ENCODE measurements around the gene TEKT3.

The TEKT3 gene

DNA sequence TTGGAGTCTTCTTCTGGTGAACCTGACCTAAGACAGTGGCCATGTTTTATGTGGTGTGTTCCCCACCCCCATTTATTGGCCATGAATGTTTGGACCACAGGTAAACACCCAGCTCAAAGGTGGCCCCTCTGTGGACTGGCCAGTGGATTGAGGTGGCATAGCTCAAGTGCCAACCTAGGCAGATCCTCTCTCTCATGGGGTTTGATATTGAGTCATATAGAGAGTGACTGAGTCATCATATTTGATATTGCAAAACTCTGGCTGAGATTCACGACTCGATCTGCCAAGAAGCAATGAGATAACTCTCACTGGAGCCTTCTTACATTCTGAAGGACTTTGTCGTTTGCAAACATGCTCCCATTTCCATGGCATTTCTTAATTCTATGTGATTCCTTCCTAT lies 10.5 kb upstream of the TEKT3 start:
- no peak overlapping the region for H3K4me3 ChIP-seq (ENCODE audit: low read length in 2 of 2)

DNA sequence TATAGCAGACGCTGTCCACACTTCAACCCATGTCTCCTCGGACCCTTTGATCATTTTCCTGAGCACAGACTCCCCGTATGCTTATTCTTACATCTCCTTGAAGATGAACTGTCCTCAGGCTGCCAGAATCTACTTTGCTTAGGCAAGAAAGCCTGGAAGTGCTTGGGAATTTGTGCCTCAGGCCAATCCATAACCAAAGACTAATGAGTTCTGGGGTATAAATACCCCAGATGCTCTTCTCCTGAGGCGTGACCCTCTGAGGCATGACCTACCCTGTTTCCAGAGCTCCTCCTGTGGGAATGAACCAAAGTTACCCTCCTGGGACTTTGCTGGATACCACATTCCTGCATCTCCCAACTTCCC lies 10.1 kb upstream of the TEKT3 start:
- H3K9me3 ChIP-seq (ENCODE audit: control insufficient read depth in 2 of 2, low read length in 2 of 2) = no peaks in the 10 kb centered on the region
- peak overlapping the region; percentile 66 to 72 for H3K27ac ChIP-seq (ENCODE audit: low read depth in 2 of 2, low read length in 2 of 2)
- H3K27me3 ChIP-seq (ENCODE audit: control insufficient read depth in 2 of 2, insufficient read depth in 2 of 2, low read length in 2 of 2) = no peaks in the 10 kb centered on the region
- H3K4me3 ChIP-seq (ENCODE audit: low read length in 2 of 2) = no peak overlapping the region
- H3K9ac ChIP-seq (ENCODE audit: low read depth in 1 of 2, low read length in 2 of 2) = no peak overlapping the region
- peaks cover 29 to 54% of the 10 kb centered on the region in 2 donors for H3K4me1 ChIP-seq (ENCODE audit: control insufficient read depth in 2 of 2, insufficient read depth in 2 of 2, low read length in 2 of 2)
- no peaks in the 10 kb centered on the region for H3K36me3 ChIP-seq (ENCODE audit: control insufficient read depth in 2 of 2, insufficient read depth in 2 of 2, low read length in 2 of 2)

More for the DNA sequence above, 10.5 kb upstream of the TEKT3 start:
- peaks cover 29 to 49% of the 10 kb centered on the region in 2 donors for H3K4me1 ChIP-seq (ENCODE audit: control insufficient read depth in 2 of 2, insufficient read depth in 2 of 2, low read length in 2 of 2)
- H3K9ac ChIP-seq (ENCODE audit: low read depth in 1 of 2, low read length in 2 of 2) = no peak overlapping the region
- H3K27me3 ChIP-seq (ENCODE audit: control insufficient read depth in 2 of 2, insufficient read depth in 2 of 2, low read length in 2 of 2) = no peaks in the 10 kb centered on the region
- H3K9me3 ChIP-seq (ENCODE audit: control insufficient read depth in 2 of 2, low read length in 2 of 2) = no peaks in the 10 kb centered on the region
- peak overlapping the region; percentile 66 to 72 for H3K27ac ChIP-seq (ENCODE audit: low read depth in 2 of 2, low read length in 2 of 2)
- H3K36me3 ChIP-seq (ENCODE audit: control insufficient read depth in 2 of 2, insufficient read depth in 2 of 2, low read length in 2 of 2) = no peaks in the 10 kb centered on the region

DNA sequence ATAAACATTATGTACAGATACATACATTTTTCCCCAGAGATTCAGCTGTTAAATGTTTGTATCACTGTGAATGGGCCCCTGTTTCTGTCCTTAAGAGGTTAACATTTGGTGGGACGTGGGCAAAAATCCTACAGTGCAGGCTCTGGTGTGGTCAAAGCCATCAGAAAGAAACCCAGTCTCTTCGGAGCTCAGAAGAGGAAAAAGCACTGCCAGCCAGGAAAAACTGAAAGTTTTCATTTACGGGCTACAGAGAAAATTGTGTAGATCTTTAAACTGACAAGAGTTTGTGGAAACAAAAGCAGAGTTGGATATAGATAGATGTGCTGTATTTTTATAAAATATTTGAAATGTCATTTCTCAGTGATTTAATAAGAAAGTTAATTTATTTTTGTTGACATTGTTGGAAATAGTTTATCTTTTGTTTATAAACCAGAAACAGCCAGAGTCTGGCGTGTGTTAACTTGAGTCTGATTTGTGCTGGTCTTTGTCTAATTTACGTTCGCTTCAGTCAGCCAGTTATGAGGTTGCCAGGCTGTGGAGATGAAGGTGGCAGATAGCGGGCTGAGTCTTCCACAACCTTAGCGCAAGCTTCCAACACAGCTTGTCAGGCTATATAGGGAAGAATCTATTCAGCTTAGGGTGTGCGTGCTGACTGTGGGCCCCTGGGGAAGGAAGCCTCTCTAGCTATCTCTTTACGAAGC lies 9.5 kb upstream of the TEKT3 start:
- Histone ChIP-seq H3K4me3 (ENCODE audit: low read length in 2 of 2) (no peak overlapping the region), H3K9me3 (ENCODE audit: control insufficient read depth in 2 of 2, low read length in 2 of 2) (no peaks in the 10 kb centered on the region), H3K27me3 (ENCODE audit: control insufficient read depth in 2 of 2, insufficient read depth in 2 of 2, low read length in 2 of 2) (no peaks in the 10 kb centered on the region), H3K9ac (ENCODE audit: low read depth in 1 of 2, low read length in 2 of 2) (no peak overlapping the region), H3K36me3 (ENCODE audit: control insufficient read depth in 2 of 2, insufficient read depth in 2 of 2, low read length in 2 of 2) (no peaks in the 10 kb centered on the region), H3K4me1 (ENCODE audit: control insufficient read depth in 2 of 2, insufficient read depth in 2 of 2, low read length in 2 of 2) (peaks cover 29 to 56% of the 10 kb centered on the region in 2 donors), H3K27ac (ENCODE audit: low read depth in 2 of 2, low read length in 2 of 2) (peak overlapping the region; percentile 66 to 72)

DNA sequence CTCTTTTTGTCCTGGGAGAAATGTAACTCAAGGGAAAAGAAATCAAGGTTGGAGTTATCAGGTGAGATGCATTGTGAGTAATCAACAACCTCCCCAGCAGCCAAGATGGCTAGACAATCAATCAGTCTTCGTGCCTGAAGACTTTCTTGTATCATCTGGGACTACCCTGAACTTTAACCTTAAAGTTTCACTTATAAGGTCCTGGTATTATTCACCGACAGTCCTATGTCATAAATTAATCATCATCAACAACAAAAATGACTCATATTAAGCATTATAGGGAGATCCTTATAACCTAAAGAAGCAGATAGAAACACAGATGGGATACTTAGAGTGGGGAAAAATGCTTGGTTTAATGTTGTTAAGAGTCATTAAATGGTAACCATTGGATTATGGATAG lies 7.7 kb upstream of the TEKT3 start:
- Histone ChIP-seq H3K9ac (ENCODE audit: low read depth in 1 of 2, low read length in 2 of 2) (no peak overlapping the region), H3K9me3 (ENCODE audit: control insufficient read depth in 2 of 2, low read length in 2 of 2) (no peaks in the 10 kb centered on the region), H3K27ac (ENCODE audit: low read depth in 2 of 2, low read length in 2 of 2) (peak overlapping the region; percentile 63 to 85), H3K4me1 (ENCODE audit: control insufficient read depth in 2 of 2, insufficient read depth in 2 of 2, low read length in 2 of 2) (peaks cover 23 to 49% of the 10 kb centered on the region in 2 donors), H3K36me3 (ENCODE audit: control insufficient read depth in 2 of 2, insufficient read depth in 2 of 2, low read length in 2 of 2) (no peaks in the 10 kb centered on the region), H3K4me3 (ENCODE audit: low read length in 2 of 2) (no peak overlapping the region), H3K27me3 (ENCODE audit: control insufficient read depth in 2 of 2, insufficient read depth in 2 of 2, low read length in 2 of 2) (no peaks in the 10 kb centered on the region)

DNA sequence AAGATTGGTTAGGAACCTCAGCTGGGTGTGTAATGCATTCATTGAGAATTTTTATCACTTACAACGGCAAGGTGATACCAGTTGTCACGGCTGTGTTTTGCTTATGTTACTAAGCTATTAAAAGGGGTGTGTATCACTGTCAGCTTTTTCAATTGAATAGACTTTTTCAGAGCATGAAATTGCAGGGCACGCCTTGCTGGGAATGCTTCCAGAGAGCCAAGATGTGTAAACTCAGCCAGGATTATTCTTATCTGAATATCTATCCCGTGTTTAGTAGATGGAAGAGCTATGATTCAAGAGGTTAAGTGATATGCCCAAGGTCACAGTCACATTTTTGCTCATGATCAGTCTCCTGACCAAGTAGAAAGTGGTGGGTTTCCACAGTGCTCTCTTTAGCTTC lies 6.6 kb upstream of the TEKT3 start:
- Histone ChIP-seq H3K27ac (ENCODE audit: low read depth in 2 of 2, low read length in 2 of 2) (peak overlapping the region; percentile 63 to 85), H3K4me1 (ENCODE audit: control insufficient read depth in 2 of 2, insufficient read depth in 2 of 2, low read length in 2 of 2) (peaks cover 18 to 43% of the 10 kb centered on the region in 2 donors), H3K27me3 (ENCODE audit: control insufficient read depth in 2 of 2, insufficient read depth in 2 of 2, low read length in 2 of 2) (no peaks in the 10 kb centered on the region), H3K9me3 (ENCODE audit: control insufficient read depth in 2 of 2, low read length in 2 of 2) (no peaks in the 10 kb centered on the region), H3K9ac (ENCODE audit: low read depth in 1 of 2, low read length in 2 of 2) (no peak overlapping the region), H3K36me3 (ENCODE audit: control insufficient read depth in 2 of 2, insufficient read depth in 2 of 2, low read length in 2 of 2) (no peaks in the 10 kb centered on the region), H3K4me3 (ENCODE audit: low read length in 2 of 2) (no peak overlapping the region)

DNA sequence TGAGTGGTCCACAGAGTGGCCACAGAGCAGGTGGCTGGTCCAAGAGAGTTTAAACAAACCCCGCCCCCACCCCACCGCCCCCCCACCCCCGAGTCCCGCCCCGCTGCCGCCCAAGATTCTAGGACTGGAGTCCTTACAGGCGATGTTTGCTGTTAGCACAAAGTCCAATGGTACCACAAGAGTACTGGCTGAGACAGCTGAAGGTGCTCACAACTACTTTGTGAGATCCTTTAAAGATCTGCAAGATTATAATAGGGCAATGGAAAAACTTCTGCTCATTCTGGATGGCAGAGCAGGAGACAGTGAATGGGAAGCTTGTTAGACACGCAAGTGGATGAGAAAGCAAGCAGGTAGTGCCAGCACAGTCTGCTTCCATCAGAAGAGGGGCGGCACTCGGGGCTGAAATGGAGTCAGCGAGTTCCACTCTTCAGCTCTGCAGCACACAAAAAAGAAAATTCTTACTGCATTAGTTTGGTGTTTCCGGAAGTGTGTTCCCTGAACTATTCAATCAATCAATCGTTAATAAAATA lies 4.7 kb upstream of the TEKT3 start:
- no peaks in the 10 kb centered on the region for H3K9me3 ChIP-seq (ENCODE audit: control insufficient read depth in 2 of 2, low read length in 2 of 2)
- H3K27ac ChIP-seq (ENCODE audit: low read depth in 2 of 2, low read length in 2 of 2) = no peak overlapping the region
- no peaks in the 10 kb centered on the region for H3K36me3 ChIP-seq (ENCODE audit: control insufficient read depth in 2 of 2, insufficient read depth in 2 of 2, low read length in 2 of 2)
- H3K9ac ChIP-seq (ENCODE audit: low read depth in 1 of 2, low read length in 2 of 2) = no peak overlapping the region
- no peaks in the 10 kb centered on the region for H3K27me3 ChIP-seq (ENCODE audit: control insufficient read depth in 2 of 2, insufficient read depth in 2 of 2, low read length in 2 of 2)
- H3K4me1 ChIP-seq (ENCODE audit: control insufficient read depth in 2 of 2, insufficient read depth in 2 of 2, low read length in 2 of 2) = peaks cover 17 to 32% of the 10 kb centered on the region in 2 donors
- no peak overlapping the region for H3K4me3 ChIP-seq (ENCODE audit: low read length in 2 of 2)

DNA sequence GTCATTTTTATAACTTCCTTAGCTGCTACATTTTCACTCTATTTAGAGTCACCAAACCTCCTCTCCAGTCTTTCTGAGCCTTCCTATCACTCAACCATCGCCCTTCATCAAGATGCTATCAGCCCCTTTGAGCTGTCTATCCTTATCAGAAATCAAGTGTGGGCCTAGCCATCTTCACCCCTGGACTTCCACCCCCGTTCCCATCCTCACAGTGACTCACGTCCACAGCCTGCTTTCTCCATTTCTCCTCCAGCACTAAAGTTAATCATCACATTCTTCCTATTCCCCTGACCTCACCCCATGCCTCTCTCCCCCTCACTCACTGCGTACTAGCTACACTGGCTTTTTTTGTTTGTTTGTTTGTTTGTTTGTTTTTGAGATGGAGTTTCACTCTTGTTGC lies 2.4 kb upstream of the TEKT3 start:
- no peaks in the 10 kb centered on the region for H3K36me3 ChIP-seq (ENCODE audit: control insufficient read depth in 2 of 2, insufficient read depth in 2 of 2, low read length in 2 of 2)
- no peak overlapping the region for H3K9ac ChIP-seq (ENCODE audit: low read depth in 1 of 2, low read length in 2 of 2)
- H3K9me3 ChIP-seq (ENCODE audit: control insufficient read depth in 2 of 2, low read length in 2 of 2) = no peaks in the 10 kb centered on the region
- no peak overlapping the region for H3K27ac ChIP-seq (ENCODE audit: low read depth in 2 of 2, low read length in 2 of 2)
- peaks cover 15 to 34% of the 10 kb centered on the region in 2 donors for H3K4me1 ChIP-seq (ENCODE audit: control insufficient read depth in 2 of 2, insufficient read depth in 2 of 2, low read length in 2 of 2)
- no peaks in the 10 kb centered on the region for H3K27me3 ChIP-seq (ENCODE audit: control insufficient read depth in 2 of 2, insufficient read depth in 2 of 2, low read length in 2 of 2)
- H3K4me3 ChIP-seq (ENCODE audit: low read length in 2 of 2) = no peak overlapping the region

DNA sequence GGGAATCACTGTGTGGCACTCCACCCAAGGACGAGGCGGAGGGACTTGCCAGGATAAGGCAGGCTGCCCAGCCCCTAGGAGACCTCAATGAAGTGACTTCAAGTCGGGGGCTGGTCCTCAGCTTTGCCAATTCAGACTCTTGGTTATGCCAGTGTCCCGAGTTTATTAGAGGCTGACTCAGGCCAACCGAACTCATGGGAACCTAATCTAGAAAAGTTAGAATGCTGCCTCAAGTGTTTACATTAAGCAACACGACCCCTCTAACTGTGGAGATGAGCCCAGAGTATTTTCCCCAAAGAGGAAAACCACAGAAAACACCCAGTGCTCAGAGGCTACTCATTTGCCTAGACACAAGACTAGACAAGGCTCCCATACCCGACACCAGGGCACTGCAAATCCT lies 1.1 kb upstream of the TEKT3 start:
- Histone ChIP-seq H3K9ac (ENCODE audit: low read depth in 1 of 2, low read length in 2 of 2) (no peak overlapping the region), H3K36me3 (ENCODE audit: control insufficient read depth in 2 of 2, insufficient read depth in 2 of 2, low read length in 2 of 2) (no peaks in the 10 kb centered on the region), H3K4me3 (ENCODE audit: low read length in 2 of 2) (no peak overlapping the region), H3K27me3 (ENCODE audit: control insufficient read depth in 2 of 2, insufficient read depth in 2 of 2, low read length in 2 of 2) (no peaks in the 10 kb centered on the region), H3K9me3 (ENCODE audit: control insufficient read depth in 2 of 2, low read length in 2 of 2) (no peaks in the 10 kb centered on the region), H3K27ac (ENCODE audit: low read depth in 2 of 2, low read length in 2 of 2) (no peak overlapping the region), H3K4me1 (ENCODE audit: control insufficient read depth in 2 of 2, insufficient read depth in 2 of 2, low read length in 2 of 2) (peaks cover 6 to 22% of the 10 kb centered on the region in 2 donors)

DNA sequence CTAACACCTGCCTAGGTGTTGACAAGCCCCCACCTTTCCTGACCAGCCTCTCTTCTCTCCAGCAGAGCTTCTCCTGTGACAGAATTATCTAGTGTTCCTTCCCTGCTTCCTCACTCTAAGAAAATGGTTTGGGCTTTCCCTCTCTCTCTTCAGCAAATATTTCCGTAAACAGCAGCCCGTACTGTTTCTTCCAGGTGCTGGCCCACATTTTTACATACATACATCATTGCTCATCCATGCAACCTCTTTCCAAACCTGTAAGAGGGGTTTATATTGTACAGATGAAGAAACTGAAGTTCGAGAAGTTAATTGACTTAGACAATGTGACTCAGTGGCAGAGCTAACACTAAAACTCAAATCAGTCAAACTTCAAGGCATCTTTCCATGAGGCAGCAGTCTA lies 569 bp upstream of the TEKT3 start:
- H3K9me3 ChIP-seq (ENCODE audit: control insufficient read depth in 2 of 2, low read length in 2 of 2) = no peaks in the 10 kb centered on the region
- peak overlapping the region; percentile 68 to 71 for H3K4me3 ChIP-seq (ENCODE audit: low read length in 2 of 2)
- no peaks in the 10 kb centered on the region for H3K36me3 ChIP-seq (ENCODE audit: control insufficient read depth in 2 of 2, insufficient read depth in 2 of 2, low read length in 2 of 2)
- no peaks in the 10 kb centered on the region for H3K27me3 ChIP-seq (ENCODE audit: control insufficient read depth in 2 of 2, insufficient read depth in 2 of 2, low read length in 2 of 2)
- no peak overlapping the region for H3K9ac ChIP-seq (ENCODE audit: low read depth in 1 of 2, low read length in 2 of 2)
- peaks cover 3 to 19% of the 10 kb centered on the region in 2 donors for H3K4me1 ChIP-seq (ENCODE audit: control insufficient read depth in 2 of 2, insufficient read depth in 2 of 2, low read length in 2 of 2)
- no peak overlapping the region for H3K27ac ChIP-seq (ENCODE audit: low read depth in 2 of 2, low read length in 2 of 2)

DNA sequence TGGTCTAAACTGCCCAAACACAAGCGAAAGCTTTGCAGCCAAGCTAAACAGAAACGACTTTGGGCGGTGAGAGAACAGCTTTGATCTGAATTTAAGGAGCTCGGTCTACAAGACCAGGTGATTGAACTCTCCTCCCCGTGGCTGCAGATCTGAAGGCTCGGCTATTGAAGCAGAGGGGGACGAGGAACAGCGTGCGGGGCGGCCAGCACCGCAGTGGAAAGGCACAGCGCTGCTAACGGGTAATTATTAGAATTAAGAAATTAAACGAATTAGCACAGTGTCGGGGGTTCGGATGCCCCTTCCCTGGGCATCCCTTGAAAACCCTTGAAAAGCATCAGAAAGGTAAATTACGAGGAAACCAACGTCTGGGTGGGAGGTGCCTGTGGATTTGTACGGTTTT lies 431 bp downstream of the TEKT3 start:
- H3K9ac ChIP-seq (ENCODE audit: low read depth in 1 of 2, low read length in 2 of 2) = peak overlapping the region; percentile 36 to 68
- H3K27ac ChIP-seq (ENCODE audit: low read depth in 2 of 2, low read length in 2 of 2) = no peak overlapping the region
- H3K4me1 ChIP-seq (ENCODE audit: control insufficient read depth in 2 of 2, insufficient read depth in 2 of 2, low read length in 2 of 2) = peaks cover 3 to 12% of the 10 kb centered on the region in 2 donors
- H3K36me3 ChIP-seq (ENCODE audit: control insufficient read depth in 2 of 2, insufficient read depth in 2 of 2, low read length in 2 of 2) = no peaks in the 10 kb centered on the region
- H3K9me3 ChIP-seq (ENCODE audit: control insufficient read depth in 2 of 2, low read length in 2 of 2) = no peaks in the 10 kb centered on the region
- H3K4me3 ChIP-seq (ENCODE audit: low read length in 2 of 2) = peak overlapping the region; percentile 68 to 71
- H3K27me3 ChIP-seq (ENCODE audit: control insufficient read depth in 2 of 2, insufficient read depth in 2 of 2, low read length in 2 of 2) = no peaks in the 10 kb centered on the region

Data from mucosa of rectum (tissue), 2 donors.